GM19395 (cell line): ENCODE data around the gene SLC17A1.

Source experiments
- ATAC-seq: cut with Tn5 transposase; IDR thresholded peaks from one replicate; pipeline ENCODE4 v1.9.1; 2021; ENCODE audit warnings: mild to moderate bottlenecking, moderate library complexity; ENCODE audit not compliant: unreplicated experiment

Gene SLC17A1, protein sequence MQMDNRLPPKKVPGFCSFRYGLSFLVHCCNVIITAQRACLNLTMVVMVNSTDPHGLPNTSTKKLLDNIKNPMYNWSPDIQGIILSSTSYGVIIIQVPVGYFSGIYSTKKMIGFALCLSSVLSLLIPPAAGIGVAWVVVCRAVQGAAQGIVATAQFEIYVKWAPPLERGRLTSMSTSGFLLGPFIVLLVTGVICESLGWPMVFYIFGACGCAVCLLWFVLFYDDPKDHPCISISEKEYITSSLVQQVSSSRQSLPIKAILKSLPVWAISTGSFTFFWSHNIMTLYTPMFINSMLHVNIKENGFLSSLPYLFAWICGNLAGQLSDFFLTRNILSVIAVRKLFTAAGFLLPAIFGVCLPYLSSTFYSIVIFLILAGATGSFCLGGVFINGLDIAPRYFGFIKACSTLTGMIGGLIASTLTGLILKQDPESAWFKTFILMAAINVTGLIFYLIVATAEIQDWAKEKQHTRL

DNA sequence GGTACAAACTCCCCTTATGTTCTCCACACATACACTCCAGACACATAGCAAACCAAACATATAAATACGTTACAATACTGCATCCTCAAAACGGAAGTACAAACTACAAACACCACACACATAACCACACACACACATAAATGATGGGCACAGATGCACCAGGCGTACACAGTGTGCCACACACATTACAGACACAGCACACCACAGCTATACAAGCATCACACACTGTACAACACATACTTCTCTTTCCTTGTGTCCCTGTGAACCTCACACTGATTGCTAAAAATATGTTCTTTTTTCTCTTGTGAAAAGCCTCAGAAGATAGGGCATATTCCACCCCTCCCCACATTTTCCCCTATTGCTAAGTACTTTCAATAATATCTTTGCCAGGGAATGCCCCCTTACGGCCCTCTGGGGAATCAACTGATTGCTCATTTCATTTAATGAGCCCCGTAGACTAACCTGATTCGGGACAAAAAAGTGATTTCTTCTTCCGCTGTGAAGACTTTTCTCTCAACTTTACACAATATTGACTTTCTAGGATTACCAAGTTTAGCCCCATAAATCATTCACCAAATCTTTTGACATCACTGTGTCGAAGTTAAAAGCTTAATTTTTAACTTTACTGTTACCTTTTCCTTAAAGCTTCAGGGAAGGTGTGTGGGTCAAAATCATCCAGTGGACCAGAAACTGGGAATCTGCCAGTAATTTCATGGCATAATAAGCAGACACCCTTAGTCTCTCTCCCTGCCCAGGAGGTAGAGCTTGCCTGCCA lies at the start of gene SLC17A1:
Gene SLC17A1 (minus strand): TSS at position 521 of the 775 bp plus-strand sequence. CDS start 1,495 bp downstream, outside the sequence.
- no peak for ATAC-seq

DNA sequence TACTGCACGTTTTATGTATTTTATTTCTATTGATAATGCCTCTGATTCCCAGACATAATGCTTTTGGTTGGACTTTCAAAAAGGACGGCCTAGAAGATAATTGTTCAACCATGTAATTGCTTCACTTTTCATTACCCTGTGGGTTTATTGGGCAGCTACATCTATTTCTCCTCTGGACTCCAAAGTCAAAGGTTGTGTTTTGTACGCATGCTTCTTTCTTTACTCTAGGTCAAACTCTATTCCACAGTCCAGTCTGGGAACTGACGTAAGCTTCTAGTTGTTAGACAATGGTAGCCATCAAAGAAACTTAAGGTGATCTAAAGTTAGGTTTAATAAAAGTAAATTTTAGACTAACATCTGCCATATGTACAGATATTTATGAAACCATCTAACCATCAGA lies 48.7 kb upstream of the SLC17A1 start:
- ATAC-seq, result no peak

DNA sequence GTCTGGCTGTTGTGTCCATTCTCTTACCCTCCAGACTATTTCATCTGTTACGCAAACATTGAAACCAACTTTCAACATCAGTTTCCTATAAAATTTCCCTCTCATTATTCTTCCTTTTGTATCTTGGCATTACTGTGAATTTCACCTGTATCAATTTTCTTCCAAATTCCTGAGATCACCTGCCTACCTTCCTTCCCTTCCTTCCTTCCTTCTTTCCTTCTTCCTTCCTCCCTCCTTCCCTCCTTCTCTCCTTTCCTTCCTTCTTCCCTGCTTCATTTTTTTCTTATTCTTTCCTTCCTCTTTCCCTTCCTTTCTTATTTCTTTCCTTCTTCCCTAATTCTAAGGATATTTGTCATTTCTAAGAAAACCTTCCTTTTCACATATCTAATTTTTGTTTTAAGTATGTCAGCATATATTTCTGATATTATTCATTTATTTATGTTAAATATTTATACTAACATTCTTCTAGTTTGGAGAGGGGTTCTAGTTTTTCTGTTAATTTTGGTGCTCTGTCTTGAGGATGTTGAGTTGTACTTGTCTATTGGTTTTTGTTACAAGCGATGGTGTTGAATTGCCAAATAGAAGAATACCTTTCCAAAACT lies 47.0 kb upstream of the SLC17A1 start:
- no peak for ATAC-seq

DNA sequence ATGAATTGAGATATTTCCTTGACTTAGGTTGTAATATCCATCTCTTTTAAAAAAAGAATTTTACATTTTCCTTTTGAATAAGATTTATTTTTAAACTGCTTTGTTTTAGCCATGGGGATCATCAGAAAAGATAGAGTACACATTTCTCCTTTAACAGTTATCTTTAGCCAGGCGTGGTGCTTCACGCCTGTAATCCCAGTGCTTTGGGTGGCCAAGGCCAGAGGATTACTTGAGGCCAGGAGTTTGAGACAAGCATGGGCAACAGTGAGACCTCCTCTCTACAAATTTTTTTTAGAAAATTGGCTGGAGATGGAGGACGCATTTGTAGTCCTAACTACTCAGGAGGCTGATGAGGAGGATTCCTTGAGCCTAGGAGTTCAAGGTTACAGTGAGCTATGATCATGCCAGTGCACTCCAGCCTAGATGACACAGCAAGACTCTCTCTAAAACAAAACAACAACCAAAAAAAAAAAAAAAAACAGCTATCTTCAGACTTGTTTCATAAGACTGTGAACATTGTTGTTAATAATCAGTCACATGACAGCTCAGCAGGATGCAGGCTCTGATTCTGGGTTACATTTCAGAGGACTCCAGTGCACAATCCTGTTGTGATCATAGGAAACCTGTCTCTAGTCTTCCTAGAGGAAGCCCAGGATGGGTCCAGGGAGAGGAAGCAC lies 44.2 kb upstream of the SLC17A1 start:
- ATAC-seq, result no peak

DNA sequence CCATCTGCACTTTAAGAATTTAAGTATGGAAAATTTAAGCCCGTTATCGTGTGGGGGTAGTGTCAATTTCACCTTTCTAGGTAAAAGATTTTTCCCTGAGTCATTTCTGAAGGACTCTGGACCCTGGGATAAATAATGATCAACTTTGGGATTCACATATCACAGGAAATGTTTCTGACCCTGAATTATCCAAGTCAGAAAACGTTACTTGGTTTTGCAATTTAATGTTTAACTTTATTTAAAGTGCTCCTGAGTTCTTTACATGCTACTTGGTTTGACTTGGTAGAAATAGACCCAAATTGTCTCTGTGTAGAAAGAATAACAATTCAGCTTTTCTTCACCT lies 43.7 kb upstream of the SLC17A1 start:
- no peak for ATAC-seq

DNA sequence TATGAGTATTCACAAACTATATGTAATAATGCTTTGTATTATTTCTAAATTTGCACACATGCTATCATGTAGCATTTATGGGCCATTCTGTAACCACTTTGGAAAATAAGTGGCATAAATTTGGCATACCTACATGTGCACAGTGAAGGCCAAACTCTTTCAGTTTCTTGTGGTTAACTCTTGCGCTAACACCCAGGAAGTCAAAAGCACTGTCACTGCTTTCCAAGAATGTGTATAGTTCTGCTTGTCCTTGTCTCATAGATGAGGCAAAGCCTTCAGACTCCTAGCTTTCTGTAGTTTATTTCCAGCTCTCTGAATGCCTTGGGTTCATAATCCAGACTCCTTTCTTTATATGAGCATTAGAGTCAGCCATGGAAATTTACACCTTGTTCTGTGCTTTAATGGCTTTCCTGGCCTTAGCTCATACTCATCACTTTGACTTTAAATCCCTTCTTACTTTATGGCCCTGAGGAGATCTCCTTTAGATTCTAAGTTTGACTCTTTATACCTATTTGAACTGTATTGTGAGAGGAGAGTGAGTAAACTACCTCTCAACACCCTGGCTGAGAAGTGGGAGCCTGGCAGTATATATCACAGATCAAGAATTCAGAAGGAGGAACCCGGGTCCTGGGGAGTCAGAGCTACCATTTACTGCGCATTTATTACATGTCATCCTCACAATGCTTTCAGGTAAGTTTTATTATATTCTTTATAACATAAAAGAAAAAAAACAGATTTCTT lies 43.1 kb upstream of the SLC17A1 start:
- ATAC-seq, result no peak

DNA sequence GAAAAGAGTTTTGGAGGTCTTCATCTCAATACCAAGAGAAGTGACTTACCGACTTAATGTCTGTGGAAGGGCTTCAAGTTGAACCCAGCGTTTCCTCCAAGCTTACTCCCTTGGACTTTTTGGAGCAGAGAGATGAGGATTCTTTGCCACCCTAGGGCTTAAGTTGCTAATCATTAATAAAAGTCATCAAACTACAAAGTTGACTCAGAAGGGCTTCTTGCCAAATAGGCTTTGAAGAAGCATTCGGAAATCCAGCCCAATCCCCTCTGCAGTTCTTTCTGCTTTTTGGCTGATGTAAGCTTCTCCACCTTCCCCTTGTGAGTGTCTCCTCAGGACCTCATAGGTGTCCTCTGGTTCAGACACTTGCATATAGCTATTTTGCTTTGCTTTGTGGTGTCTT lies 42.3 kb upstream of the SLC17A1 start, which contains the start of gene SLC17A3:
Gene SLC17A3 (minus strand): TSS at position 126 of the 400 bp plus-strand sequence. CDS start 5,856 bp downstream, outside the sequence.
- ATAC-seq, result no peak

DNA sequence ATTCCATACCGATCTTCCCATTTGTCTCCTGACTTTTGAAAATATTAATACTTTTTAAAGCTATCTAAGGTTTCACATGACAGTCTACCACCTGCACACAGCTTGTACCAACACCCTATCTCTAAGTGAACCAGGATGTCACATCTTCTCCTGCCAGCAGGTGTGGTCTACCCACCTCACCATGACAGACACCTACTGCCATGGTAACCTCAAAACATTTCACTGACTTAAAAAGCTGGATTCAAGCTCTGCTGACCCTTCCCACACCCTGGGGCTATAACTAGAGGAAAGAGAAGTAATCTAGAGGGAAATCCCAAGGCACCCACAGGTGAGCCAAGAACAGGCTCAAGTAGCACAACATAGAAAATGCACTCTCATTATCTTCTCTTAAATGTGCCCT lies 41.0 kb upstream of the SLC17A1 start:
- ATAC-seq, result no peak

DNA sequence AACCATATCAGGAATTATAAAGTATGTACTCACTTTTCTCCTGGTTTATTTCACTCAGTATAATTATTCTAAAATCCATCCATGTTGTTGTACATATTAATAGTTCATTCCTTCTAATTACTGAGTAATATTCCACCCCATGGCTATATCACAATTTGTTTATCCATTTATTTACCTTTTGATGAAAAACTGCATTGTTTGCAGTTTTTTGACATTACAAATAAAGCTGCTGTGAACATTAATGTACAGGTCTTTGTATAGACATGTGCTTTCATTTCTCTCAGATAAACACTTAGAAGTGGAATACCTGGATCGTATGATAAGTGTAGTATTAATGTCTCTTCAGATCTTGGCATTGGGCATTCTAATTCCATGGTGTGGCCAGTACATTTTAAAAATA lies 38.0 kb upstream of the SLC17A1 start:
- no peak for ATAC-seq

DNA sequence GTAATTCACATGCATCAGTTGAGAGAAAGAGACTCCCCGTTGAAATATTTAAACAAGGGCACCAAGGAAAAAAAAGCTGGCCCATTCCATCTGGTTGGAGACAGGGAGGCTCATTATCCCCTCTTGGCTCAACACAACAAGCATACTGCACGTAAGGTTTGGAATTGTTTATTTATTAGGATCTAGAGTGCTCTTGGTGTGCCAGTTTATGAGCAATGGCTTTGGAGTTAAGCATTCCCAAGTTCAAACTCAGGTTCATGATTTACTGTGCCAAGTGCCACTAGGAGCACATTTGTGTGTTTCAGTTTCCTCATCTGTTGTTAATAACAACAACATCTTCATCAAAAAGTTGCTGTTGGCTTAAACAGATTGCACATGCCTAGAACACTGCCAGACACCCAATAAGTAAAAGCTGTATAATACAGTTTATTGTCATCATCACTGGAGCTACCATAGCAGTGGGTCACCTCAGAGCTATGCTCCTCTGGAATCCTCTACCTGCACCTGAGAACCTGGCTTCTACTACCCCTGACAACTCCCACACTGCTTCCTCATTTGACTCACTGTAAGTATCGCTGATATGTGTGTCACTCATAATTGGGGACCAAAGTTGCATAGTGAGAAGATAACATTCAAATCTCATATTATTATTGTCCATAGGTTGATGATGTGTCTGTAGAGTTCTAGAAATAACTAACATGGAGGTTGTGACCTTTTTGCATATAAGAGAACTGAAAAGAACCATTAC lies 36.8 kb upstream of the SLC17A1 start:
- ATAC-seq, result no peak

DNA sequence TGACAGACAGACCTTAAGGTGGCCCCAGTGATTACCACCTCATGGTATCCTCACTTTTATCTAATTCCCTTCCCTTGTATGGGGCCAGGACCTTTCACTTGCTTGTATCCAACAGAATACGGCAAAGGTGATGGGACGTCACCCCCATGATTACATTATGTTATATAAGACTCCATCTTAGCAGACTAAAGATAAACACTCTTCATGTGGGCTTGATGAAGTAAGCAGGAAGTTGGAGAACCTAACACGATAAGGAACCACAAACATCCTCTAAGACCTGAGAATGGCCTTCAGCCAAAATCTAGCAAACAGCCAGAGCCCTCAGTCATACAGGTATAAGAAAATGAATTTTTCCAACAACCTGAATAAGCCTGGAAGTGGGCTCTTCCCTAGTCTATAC lies 34.2 kb upstream of the SLC17A1 start:
- ATAC-seq, result no peak

DNA sequence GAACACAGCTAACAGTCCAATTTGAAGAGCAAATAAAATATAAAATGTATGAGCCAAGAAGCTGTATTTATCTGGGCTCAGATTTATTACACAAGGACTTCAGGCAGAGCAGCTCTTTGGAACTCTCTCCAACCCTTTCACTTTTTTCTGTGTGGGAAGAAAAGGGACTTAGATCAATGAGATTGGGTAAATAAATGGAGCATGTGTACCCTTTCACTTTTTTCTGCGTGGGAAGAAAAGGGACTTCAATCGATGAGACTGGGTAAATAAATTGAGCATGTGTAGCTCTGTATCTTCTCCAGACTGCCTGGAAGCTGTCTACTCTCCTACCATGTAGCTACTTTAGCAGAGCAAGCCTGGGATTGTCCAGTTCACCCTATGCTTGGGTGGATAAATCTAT lies 31.5 kb upstream of the SLC17A1 start:
- ATAC-seq, result no peak

DNA sequence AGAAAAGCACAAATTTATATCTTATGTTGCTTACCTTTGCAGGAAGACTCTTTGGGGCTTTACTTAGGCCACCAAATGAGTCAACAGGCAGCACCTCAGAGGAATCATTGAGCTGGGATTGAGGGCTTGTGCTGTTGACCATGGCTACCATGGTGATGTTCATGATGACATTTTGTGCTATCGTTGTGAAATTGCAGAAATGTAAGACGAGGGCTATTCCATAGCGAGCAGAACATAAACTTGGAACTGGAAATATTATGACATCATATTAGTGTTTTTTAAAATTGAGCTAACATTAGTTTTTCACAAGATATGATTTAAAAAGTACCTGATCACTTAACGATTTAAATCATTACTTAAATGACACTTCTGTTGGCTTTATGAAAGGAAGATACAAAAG lies 30.3 kb upstream of the SLC17A1 start:
- no peak for ATAC-seq

DNA sequence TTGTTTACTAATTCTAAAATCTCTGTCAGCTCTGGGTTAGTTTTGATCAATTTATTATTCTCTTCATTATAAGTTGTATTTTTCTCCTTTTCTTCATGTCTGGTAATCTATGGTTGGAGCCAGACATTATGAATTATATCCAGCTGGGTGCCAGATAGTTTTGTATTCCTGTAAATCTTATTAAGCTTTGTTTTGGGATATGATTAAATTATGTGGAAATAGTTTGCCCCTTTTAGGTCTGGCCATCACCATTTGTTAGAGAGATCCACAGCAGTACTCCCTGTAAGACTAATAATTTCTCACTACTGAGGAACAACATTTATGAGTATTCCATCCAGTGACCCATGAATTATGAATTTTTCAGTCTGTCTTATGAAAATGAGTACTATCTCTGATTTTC lies 20.9 kb upstream of the SLC17A1 start:
- ATAC-seq, result no peak

DNA sequence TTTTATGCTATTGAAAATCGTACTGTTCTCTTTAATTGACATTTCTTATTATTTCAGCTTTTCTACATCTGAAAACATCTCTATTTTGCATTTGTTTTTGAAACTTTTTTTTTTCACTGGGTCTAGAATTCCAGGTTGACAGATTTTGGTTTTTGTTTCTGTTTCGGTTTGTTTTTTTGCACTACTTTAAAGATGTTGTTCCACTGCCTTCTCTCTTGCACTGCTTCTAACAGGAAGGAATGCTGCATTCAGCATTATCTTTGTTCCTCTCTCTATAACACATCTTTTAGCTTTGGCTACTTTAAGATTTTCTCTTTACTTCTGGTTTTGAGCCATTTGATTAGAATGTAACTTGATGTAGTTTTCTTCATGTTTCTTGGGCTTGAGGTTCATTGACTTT lies 20.1 kb upstream of the SLC17A1 start:
- ATAC-seq, result no peak

DNA sequence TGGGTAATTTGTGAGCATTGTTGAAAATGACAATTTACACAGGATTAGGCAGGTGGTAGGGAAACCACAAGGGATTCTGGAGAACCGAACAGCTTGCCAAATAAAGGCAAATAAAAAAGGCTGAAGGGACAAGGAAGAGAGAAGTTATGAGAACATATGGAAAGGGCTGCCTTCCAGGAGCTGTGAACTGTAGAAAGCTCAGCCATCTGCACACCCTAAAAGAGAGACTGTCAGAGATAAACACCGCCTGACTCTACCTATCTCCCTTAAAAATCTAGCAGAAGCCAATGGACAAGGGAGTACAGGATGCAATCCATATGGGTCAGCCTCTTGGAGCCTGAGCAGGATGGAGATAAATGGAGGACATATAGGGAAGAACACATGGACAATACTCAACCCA lies 12.7 kb upstream of the SLC17A1 start:
- ATAC-seq, result no peak

DNA sequence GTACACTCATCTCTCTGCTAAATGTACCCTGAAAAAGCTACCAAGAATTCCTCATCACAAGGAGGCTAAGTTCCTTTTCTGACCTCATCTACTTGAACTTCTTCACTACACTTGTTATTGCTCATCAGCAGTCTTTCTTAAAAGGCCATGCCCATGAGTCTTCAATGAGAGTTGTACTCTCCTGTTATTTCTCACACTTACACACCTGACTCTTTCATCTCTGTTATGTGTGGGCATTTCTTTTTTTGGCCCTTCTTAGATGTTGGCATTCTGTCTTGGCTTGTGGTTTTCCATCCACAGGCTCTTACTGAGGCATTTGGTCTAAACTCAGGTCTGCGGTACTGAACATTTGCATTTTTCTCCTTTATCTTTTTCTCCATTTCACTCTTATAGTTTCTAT lies 10.7 kb upstream of the SLC17A1 start:
- no peak for ATAC-seq

DNA sequence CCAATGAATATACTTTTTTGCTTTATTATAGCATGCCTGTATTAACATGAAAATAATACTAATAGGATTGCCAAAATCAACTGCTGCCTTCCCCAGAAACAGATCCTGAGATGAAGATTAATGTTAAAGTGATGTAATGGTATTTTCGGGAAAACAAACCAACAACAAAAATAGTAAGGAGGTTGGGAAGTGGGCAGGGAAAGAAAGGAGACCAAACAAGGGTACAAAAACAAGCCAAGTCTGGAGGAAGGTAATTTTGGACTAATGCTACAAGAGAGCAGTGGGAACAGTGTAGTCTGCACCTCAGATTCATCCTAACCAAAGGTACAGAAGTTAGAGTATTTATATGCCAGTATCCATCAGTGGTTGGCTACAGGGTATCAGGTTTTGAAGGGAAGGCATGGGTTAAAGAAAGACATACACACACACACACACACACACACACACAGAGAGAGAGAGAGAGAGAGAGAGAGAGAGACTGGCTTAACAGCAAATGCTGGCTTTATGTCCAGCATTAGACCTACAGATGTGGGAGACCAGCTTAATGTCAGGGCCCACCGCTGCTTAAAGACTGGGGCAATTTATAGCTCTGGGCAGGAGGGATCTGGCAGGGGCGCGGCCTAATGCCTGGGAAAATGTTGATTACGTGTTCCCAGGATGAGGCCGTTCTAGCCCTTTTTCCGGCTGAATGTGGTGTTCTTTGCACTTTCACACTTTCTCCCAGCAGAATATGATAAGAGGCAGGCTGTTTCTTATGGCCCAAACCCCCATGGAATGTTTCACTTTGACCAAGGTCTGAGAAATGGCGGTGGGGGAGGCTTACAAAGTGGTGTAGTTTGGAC lies 3.8 kb upstream of the SLC17A1 start:
- ATAC-seq, result no peak

DNA sequence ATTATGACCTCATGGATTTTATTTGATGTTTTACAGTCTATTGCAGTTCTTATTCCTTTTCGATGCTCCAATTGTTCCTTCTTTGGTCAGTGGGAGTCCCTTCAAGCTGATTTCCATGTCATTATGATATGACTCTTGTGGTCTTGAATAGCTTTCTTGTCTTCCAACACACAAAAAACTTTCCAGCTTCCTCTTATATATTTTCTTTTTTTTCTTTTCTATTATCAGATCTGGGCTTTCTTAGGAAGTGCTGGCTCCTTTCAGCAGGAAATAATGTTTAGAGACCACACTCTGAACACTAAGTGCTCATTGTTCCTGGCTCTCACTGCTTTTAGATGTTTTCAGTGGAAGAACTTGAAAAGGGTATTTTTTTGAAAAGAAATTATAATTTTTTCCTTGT lies 3.1 kb upstream of the SLC17A1 start:
- no peak for ATAC-seq
